Fibroblast of skin of back (primary cell): ENCODE data around the gene ZC3H18.
"Not testable (repeated sequence)": the region's sequence is repeated elsewhere in the genome, so short reads cannot be mapped to it uniquely, and the experiment has no call there.

Experiments used
- DNase-seq: peaks from one replicate; pipeline ENCODE4 v3.0.0-alpha.2; 2013

Gene ZC3H18

DNA sequence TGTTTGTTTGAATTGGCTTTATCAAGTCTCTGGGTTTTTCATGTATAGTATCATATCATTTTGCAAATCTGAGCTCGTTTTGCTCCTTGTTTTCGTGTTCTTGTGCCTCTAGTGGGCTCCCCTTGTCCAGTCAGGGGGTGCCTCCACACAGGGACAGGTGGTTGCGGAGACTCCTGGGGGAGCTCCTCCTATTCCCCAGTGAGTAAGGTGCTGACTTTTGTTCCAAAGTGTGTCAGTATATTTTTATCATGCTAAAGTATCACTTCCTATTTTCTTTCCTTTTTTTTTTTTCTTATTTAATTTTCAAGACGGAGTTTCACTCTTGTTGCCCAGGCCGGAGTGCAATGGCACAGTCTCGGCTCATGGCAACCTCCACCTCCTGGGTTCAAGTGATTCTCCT, 37.9 kb downstream of the ZC3H18 start:
- DNase-seq = no peak

- not testable (repeated sequence) for DNase-seq
Measured at GRCh38 chr16:88609426-88609825, 39.2 kb downstream of the ZC3H18 start.

GRCh38 chr16:88610080-88610479, 39.9 kb downstream of the ZC3H18 start:
- DNase-seq = no peak

DNA sequence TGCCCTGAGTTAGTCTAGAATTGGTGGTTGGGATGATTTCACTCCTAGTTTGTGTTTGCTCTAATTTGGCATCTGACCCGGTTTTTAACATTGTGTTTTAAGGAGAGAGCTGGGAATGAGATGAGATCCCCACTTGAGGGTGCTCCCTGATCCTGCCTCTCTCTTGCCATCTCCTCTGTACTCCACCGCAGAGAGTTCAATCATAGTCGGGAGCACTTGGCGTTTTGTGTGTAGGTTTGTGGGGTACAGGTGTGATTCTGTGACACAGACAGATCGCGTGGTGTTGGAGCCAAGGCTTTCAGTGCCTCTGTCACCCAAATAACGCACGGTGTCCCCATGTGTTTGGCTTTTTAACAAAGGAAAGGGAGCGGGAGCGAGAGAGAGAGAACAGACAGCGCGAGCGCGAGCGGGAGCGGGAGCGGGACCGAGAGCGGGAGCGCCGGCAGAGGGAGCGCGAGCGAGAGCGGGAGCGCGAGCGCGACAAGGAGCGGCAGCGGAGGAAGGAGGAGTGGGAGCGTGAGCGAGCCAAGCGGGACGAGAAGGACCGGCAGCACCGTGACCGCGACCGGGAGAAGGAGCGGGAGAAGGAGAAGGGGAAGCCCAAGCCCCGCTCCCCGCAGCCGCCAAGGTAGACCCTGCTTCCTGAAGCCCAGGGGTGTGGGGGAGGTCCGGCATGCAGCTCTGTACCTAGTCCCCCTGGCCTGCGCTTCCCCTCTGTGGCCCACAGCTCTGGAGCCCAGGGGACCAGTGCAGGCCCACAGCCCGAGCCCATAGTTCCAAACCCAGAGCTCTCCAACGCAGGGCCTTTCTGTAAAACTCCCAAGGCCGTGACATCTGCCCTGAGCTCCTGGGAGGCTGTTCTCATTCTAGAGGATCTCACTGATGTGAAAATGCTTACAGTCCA, 41.0 kb downstream of the ZC3H18 start:
- DNase-seq = no peak

GRCh38 chr16:88613293-88613692, 43.1 kb downstream of the ZC3H18 start:
- no peak for DNase-seq

- no peak for DNase-seq
Measured at GRCh38 chr16:88613911-88614817, 44.0 kb downstream of the ZC3H18 start.

- DNase-seq = no peak
Measured at GRCh38 chr16:88614818-88615580, 44.8 kb downstream of the ZC3H18 start.

GRCh38 chr16:88616320-88616719, 46.1 kb downstream of the ZC3H18 start:
- no peak for DNase-seq

- DNase-seq = no peak
Measured at GRCh38 chr16:88616736-88617135, 46.5 kb downstream of the ZC3H18 start.

- no peak for DNase-seq
Measured at GRCh38 chr16:88617268-88618031, 47.2 kb downstream of the ZC3H18 start.

- no peak for DNase-seq
Measured at GRCh38 chr16:88618182-88618955, 48.2 kb downstream of the ZC3H18 start.

DNA sequence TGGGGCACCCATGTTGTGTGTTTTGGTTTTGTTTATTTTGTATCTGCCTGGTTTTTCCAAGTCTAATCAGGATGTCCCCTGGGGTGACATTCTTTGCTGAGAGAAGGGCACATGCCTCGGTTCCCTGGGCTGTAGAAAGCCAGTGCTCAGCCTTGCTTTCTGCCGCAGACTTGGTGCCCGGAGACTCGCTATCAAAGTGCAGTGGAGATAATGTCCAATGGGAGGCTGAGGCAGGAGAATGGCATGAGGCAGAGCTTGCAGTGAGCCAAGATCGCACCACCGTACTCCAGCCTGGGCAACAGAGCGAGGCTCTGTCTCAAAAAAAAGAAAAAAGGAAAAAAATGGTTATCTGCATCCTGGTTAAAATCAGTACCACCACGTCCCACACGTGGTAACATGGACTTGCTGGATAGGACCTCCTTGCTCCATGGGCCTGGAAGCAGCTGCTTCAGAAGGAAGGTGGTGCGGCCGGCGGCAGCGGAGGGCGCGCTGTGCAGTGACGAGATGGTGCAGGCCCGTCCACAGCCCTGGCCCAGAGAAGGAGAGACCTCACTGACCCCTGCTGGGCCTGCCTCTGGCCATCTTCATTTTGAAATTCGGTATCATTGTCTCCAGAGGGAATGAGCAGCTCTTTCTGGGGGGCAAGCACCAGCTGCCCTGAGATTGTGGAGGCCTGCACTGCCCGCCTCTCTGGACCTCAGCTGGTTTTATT, 48.9 kb downstream of the ZC3H18 start:
- no peak for DNase-seq

DNA sequence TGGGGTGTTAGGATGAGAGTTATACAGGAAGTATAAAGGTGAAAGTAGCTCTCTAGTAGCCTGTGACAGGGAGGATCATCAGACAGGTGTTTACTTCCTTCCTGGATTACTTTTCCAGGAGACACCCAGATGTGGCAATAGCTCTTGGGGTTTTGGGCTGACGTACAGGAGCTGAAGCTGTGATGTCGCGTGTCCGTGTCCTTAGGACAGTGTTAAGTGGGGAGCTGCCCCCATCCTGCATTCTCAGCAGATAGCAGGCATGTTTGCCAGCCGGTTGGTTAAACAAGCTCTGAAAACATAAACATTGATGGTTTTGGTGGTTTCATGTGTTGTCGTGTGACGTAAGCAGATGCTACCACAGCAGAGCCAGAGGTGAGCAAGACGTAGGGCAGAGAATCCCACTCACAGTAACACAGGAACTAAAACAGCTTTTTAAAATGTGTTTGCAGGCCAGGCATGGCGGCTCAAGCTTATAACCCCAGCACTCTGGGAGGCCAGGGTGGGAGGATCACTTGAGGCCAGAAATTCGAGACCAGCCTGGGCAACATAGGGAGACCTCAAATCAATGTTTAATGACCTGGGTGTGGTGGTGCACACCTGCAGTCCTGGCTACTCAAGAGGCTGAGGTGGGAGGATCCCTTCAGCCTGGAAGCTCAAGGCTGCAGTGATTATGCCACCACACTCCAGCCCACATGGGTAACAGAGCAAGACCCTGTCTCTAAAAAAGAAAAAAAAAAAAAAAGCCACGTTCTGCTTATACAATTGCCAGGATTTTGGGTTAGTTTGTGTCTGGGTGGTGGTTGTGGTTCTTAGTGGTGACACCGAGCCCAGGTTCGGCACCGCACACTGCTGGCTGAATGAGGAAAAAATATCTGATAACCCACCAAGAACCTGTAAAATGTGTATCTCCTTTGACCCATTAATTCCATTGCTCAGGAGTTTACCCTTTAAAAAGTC, 49.9 kb downstream of the ZC3H18 start:
- no peak for DNase-seq

DNA sequence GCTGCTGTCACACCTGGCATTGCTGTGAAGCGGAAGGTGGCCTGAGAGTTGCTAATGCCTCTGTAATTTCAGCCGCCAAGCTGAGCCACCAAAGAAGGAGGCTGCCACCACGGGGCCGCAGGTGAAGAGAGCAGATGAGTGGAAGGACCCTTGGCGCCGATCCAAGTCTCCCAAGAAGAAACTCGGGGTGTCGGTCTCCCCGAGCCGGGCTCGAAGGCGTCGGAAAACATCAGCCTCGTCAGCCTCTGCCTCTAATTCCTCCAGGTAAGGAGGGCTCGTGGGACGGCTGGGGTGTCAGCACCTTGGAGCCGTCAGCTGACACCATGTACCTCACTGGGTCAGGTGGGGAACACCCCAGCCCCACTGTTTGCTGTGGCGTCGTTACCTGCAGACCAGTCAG, 51.9 kb downstream of the ZC3H18 start:
- no peak for DNase-seq

GRCh38 chr16:88622866-88623265, 52.7 kb downstream of the ZC3H18 start:
- no peak for DNase-seq

- no peak for DNase-seq
Measured at GRCh38 chr16:88623858-88624257, 53.7 kb downstream of the ZC3H18 start.

DNA sequence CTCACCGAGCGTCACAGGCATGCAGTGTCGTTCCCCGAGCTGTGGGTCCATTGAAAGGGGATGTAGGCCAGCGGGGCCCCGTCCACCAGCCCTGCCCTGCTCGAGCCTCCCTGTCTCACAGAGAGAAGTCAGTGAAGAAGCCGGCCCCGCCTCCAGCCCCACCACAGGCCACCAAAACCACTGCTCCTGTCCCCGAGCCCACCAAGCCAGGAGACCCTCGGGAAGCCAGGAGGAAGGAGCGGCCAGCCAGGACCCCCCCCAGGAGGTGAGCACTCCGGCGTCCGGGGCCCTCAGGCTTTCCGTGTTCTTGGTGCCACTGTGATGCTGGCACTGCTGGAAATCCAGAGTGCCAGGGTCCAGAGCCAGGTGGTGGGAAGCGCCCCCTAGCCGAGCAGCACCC, 54.3 kb downstream of the ZC3H18 start:
- DNase-seq = no peak

- DNase-seq = no peak
Measured at GRCh38 chr16:88624977-88625576, 54.9 kb downstream of the ZC3H18 start.

- no peak for DNase-seq
Measured at GRCh38 chr16:88626646-88627045, 56.4 kb downstream of the ZC3H18 start.
